Amniotic epithelial cell (primary cell): ENCODE results near the gene TMX3.
A peak's percentile ranks its signal among the peaks of the same experiment; 100 is the strongest.

Experiments used
- DNase-seq: peaks from one replicate; pipeline ENCODE4 v3.0.0-alpha.2; 2010; ENCODE audit warnings: low read depth

Gene TMX3

DNA sequence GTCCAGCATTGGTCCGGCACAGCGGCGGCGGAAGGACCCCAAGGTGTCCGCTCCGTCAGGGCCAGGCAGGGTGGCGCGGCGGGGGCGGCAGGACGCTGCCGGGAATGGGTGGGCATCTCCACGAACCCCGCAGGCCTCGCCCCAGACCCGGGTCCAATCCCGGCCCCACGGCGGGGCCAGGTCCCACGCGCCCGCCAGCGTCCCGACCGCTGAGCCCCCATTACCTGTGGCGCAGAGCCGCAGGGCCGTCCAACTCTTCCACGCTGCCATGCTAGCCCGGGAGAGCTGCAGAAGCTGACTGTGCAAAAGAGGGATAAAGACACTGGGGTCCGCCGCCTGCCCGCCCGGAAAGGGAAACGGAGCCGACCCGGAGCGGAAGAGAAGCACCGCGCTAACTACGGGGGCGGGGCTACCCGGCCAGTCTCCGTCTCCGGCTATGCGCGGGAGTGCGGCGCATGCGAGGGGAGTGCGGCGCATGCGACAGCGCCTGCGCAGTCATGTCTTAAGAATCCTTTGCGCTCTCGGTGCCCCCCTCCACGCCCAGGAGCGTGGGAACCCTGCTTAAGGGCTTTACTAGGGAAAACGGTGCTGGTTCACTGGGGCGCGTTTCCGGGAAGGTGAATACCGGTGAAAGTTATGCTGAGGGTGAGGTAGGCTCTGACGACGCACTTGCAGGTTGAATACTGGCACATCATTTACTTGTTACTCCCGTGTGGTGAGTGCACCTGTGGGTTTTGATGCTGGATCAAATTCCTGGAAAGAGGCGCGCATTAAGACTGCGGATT is at the start of gene TMX3:
TMX3 (minus strand) TSS at position 397 of the 785 bp plus-strand sequence; CDS start at position 270, 127 bp downstream.
- peak; percentile 90 for DNase-seq

DNA sequence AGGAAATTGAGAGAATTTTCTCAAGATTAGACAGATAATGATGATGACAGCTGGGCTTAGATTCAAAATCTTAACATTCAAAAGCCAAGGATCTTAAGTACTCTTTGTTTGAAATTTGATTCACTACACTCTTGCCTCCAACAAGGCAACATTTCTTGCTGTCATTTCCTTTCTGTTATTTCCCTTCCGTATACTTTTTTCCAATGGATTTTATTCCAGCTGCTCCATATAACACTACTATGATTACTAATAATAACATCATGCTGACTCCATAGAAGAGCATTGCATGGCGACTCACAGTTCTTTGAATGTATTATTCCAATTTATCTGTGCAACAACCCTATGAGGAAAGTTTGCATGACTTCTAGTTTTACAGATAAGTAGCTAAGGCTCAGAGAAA is 49.1 kb upstream of the TMX3 start:
- no peak for DNase-seq

DNA sequence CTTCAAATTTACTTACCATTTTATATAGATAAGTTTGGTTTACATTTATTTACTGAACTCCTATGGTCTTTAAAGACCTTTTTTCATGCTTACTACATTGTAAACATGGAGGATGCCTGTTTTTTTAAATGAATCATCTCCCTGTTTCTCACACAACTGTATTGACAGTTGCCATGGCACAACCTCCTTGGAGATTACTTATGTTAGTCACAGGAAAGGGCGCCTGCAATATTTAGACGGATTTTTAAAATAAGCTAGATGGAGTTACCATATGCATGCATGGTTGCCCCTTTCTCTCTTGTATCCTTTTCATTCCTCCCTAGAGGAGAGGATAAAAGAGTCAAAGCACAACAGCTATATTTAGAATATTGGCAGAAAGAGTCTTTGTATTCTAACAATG is 48.2 kb upstream of the TMX3 start:
- DNase-seq = no peak

GRCh38 chr18:68759308-68759707 is 44.4 kb upstream of the TMX3 start:
- no peak for DNase-seq

DNA sequence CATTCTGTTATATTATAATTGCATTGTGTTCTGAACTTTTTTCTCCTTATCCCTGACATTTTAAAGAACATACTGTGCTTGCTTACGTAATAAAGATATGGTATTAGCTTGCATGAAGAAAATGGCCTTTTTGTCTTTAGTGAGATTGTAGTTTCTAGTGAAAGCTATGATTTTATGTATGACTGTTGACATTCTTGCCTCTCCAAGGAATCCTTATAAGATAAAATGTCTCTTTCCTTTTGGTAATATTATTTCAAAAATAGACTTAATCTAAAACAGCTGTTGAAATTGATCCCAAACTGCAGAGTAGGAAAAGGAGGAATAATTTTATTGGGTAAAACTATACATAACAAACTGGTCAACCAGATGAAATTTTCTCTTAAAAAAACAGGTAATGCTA is 42.2 kb upstream of the TMX3 start:
- no peak for DNase-seq

- DNase-seq = no peak
Measured at GRCh38 chr18:68742206-68742605, 27.3 kb upstream of the TMX3 start.

DNA sequence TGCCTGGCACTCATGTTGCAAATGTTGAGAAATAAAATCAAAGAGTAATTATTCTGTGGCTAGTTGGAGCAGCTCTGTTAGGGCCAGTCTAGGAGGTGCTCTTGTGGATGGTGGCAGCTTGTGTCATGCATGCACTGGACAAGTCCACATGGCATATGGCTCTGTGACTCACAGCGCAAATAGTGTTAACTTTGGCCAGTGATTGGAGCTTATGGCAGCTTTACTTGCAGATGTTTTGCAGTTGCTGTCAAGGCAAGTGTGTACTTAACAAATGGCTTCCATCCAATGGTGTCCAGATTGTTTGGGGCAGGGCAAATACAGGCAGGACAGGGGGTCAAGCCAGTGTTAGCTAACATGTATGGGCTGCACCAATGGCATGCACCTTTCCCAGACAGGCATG is 26.1 kb upstream of the TMX3 start:
- no peak for DNase-seq

DNA sequence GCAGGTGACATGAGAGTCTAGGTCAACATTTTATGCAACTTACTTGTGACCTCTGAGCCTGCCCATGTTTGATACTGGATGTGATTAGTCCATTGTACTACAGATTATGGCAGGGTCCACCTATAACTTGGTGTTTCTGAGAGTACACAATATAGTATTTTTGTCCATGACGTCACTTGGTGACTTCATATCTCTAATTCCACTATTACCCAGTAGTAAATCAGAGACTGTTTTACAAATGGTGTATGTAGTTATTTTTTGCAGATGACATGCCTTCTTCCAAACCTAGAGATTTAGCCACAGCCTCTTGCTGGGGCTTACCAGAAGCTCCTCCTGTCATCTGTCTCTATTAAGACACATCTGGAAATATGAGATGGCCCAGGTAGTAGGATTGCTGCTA is 24.6 kb upstream of the TMX3 start:
- no peak for DNase-seq

- peak; percentile 69 for DNase-seq
Measured at GRCh38 chr18:68738564-68738963, 23.7 kb upstream of the TMX3 start.

DNA sequence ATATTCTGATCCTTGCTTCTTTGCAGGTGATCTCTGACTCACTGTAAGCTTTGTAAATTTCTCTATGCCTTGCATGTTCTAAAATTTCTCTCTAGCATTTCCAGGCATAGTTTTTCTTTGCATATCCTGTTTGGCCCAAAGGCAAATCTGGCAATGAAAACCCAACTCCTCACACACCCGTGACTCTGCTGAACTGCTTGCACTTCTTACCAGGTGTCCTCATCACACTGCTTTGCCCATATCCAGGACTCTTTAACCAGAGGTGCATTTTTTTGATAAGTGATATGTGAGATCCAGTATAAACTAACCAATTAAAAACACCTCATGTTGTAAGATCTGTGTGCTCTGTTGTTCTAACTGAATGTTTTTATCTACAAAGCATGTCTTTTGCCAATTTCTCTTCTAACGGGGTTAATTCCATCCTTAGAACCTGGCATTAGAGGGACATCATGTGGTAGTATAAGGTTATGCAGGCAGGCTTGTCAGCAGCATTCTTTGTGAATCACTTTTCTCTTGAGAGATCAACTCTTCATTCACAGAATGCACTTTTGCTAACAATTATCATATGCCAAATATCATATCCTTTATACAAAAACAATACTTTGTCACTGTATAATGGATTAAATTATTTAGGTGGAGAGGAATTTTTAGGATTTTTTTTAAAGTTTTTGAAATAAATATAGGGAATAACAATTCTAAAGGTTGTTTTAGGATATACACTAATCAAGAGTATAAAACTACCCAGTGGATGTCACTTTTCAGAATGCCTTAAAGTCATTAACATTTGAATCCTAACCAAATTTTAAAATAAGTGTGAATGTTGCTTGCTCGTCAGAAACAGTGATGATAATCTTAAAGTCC is 20.8 kb upstream of the TMX3 start:
- DNase-seq = peak; percentile 70

GRCh38 chr18:68734308-68734707 is 19.4 kb upstream of the TMX3 start:
- peak; percentile 44 for DNase-seq

GRCh38 chr18:68733707-68734106 is 18.8 kb upstream of the TMX3 start:
- no peak for DNase-seq

DNA sequence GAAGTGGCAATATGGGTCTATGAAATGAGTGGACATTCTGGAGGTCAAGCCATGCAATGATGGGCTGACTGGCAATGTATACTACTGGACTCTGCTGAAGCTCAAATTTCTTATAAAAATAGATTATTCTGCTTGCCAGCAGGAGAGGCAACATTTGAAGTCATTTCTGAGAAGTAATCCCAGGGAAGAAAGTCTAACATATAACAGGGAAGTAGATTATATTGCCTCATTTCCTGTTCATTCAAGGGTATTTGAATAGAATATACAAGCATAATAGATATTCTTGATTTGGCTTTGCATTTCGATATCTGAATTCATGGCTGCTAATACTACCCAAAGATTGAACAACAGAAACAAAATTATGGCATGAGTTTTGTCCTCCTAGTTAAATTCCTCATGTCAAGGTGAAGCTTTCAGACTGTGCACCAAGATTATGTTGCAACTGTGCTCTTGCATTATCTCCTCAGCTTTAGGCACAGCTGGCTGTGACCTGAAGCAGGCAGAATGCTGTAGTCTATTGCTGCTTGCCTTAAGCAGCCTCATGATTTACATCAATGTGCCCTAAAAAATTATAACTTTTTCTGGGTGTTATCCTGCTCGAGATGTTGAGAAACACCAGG is 13.3 kb upstream of the TMX3 start:
- no peak for DNase-seq

- no peak for DNase-seq
Measured at GRCh38 chr18:68727506-68727905, 12.6 kb upstream of the TMX3 start.

GRCh38 chr18:68725346-68725745 is 10.4 kb upstream of the TMX3 start:
- no peak for DNase-seq

- DNase-seq = no peak
Measured at GRCh38 chr18:68724021-68724420, 9.1 kb upstream of the TMX3 start.

DNA sequence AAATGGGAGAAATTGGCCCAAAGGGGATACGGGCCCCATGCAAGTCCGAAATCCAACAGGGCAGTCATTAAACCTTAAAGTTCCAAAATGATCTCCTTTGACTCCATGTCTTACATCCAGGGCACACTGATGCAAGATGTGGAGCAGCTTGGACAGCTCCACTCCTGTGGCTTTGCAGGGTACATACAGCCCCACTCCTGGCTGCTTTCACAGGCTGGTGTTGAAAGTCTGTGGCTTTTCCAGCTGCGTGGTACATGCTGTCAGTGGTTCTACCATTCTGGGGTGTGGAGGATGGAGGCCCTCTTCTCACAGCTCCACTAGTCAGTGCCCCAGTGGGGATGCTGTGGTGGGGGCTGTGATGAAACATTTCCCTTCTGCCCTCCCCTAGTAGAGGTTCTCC is 8.6 kb upstream of the TMX3 start:
- no peak for DNase-seq

DNA sequence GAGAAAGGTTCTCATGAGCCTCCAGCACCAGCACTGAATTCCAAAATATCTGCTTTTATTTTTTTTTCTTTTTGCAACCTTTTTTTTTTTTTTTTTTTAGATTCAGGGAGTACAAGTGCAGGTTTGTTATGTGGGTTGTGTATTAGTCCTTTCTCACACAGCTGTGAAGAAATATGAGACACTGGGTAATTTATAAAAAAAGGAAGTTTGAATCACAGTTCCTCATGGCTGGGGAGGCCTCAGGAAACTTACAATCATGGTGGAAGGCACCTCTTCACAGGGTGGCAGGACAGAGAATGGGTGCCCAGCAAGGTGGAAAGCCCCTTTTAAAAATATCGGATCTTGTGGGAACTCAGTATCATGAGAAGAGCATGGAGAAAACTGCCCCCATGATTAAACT is 7.9 kb upstream of the TMX3 start:
- no peak for DNase-seq

DNA sequence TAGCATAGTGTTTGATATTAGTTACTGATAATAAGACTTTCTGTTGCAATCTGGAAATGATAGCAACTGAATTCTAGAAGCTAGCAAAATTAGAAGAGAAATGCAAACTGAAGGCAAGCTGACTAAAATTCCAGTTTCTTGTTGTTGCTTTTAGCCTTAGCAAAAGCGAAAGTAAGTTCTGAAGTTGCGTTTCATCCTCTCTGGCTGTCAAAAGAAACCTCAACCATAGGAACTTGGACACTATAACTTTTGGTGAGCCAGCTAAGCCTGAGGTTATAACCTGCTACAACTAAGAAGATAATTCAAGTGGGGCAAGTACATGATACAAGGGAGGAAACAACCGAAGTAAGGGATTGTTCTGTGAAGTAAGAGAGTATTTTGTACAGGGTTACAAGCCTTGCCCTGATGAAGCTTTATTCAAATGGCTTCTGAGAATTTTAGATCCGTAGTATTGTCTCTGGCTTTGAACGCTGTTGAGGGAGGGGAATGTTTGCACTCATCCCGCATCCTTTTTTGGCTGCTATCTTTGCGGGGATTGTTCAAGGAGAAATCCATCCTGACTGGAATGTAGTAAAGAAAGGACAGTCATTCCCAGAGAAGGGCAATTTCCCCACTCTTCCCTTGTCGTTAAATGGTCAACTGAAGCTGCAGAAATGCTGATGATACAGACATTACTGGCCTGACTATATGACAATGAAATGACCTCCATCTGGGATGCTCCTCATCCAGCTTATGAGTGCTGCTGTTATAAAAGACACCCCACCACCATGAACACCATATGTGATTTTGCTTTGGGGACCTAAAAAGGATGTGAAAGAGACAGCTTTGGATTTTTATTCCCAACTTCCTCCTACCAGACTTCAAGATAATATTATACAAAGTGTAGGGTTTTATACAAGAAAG is 7.0 kb upstream of the TMX3 start:
- peak; percentile 48 for DNase-seq

DNA sequence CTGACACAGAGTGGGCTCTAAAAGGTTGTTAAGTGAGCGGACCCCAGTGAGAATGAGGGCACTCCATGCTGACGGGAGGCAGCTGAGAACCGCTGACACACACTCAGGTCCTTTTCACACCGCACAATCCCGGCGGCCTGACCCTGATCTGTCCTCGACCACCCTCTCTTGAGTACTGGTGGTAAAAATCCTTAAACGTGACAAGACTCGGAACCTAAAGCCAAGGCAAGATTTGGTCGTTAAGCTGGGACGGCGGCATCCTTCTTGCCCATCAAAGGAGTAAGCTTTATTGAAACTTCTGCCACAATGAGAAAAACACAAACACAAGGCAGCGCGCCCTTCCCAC is 569 bp downstream of the TMX3 start:
- peak; percentile 8 for DNase-seq

- peak; percentile 20 for DNase-seq
Measured at GRCh38 chr18:68713796-68714195, 1.1 kb downstream of the TMX3 start.

DNA sequence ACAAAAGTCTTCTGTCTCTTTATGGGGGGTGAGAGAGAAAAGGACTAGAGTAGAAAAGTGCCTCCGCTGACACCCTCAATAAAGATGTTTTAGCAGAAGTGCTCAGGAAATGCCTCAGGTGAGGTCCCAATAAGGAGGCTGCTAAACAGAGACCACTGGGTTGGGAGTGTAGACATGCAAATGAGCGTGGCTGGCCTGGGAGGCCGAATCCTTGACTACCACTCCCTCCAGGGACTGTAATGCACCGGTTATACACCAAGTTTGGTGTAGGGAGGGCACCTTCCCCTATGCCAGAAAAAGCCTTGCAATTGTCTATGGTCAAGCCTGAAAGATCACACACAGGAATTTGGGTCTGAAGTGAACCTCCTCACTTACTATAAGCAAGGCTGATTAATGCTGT is 1.8 kb downstream of the TMX3 start:
- no peak for DNase-seq
